ENCODE measurements around the gene RAPGEF6. TPM values are rescaled to one million over a fixed set of nuclear protein-coding genes. Genes with fewer than 3 reads are reported as not detected.
A peak's percentile ranks its signal among the peaks of the same experiment; 100 is the strongest.

RAPGEF6 gene
- total RNA-seq, 2 donors from 2014 or later = 19.2 to 24.0 TPM

DNA sequence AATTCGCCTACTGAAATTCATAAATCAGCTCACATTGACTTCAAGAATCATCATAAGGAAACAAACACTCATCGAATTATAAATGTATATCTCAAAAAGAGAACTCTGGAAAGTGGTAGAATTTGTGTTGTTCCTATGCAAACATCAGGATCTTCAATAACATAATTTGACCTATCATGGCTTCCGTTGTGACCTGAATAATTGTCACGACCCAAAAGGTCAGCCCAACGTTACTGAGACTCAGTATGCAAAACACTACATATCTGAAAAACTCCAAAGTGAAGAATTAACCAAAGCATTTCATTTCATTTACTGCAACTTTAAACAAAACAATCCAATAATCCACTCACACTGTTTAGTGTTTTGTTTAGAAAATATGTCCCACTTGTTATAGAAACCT, 1.2 kb downstream of the RAPGEF6 start:
- no peak for DNase-seq

DNA sequence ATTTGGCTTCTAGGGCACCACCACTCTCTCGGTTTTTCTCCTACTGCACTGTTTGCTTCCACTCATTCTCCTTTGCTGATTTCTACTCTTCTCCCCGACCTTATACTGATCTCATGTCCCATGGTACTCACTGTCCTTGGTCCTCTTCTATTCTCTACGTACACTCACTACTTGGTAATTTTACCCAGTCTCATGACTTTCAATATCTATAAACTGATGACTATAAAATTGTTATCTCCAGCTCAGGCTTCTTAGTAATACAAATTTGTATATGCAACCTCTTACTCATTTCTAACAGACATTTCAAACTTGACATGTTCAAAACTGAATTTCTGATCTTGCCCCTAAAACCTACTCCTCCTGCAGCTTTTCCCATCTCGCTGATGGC, 4.1 kb downstream of the RAPGEF6 start:
- no peak for DNase-seq
- TF ChIP-seq, protein P1, sequence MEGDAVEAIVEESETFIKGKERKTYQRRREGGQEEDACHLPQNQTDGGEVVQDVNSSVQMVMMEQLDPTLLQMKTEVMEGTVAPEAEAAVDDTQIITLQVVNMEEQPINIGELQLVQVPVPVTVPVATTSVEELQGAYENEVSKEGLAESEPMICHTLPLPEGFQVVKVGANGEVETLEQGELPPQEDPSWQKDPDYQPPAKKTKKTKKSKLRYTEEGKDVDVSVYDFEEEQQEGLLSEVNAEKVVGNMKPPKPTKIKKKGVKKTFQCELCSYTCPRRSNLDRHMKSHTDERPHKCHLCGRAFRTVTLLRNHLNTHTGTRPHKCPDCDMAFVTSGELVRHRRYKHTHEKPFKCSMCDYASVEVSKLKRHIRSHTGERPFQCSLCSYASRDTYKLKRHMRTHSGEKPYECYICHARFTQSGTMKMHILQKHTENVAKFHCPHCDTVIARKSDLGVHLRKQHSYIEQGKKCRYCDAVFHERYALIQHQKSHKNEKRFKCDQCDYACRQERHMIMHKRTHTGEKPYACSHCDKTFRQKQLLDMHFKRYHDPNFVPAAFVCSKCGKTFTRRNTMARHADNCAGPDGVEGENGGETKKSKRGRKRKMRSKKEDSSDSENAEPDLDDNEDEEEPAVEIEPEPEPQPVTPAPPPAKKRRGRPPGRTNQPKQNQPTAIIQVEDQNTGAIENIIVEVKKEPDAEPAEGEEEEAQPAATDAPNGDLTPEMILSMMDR (conservative IDR thresholded peaks at IDR 0.05) = no peak
- H3K27me3 ChIP-seq (ENCODE audit: control insufficient read depth, insufficient read depth, low read length, poor library complexity, severe bottlenecking) = no peaks in the 10 kb centered on the region
- no peaks in the 10 kb centered on the region for H3K9me3 ChIP-seq (ENCODE audit: control insufficient read depth, low read length)
- no peak overlapping the region for H3K9ac ChIP-seq (ENCODE audit: extremely low read depth, low read length, poor library complexity, severe bottlenecking)
- Mint-ChIP-seq H3K27me3 (ENCODE audit: insufficient read depth) (no peaks in the 10 kb centered on the region), H3K4me1 (peaks cover 11% of the 10 kb centered on the region), H3K27ac (no peak overlapping the region), H3K4me3 (no peak overlapping the region), H3K9me3 (no peaks in the 10 kb centered on the region), H3K36me3 (ENCODE audit: low read depth) (peaks cover under 1% of the 10 kb centered on the region)
- WGBS, 2 experiments (ENCODE audit: insufficient coverage in 1 of 2, insufficient read length in 1 of 2) = 82 to 95% methylated on average over 4 of the region's 4 CpGs
- H3K27ac ChIP-seq (ENCODE audit: low read depth, low read length) = no peak overlapping the region
- H3K36me3 ChIP-seq (ENCODE audit: control insufficient read depth, insufficient read depth, low read length) = no peaks in the 10 kb centered on the region
- no peaks in the 10 kb centered on the region for H3K4me1 ChIP-seq (ENCODE audit: control insufficient read depth, insufficient read depth, low read length)
- H3K4me3 ChIP-seq (ENCODE audit: low read length) = no peak overlapping the region

More for the DNA sequence above, 1.2 kb downstream of the RAPGEF6 start:
- no peak overlapping the region for H3K27ac ChIP-seq (ENCODE audit: low read depth, low read length)
- H3K9me3 ChIP-seq (ENCODE audit: control insufficient read depth, low read length) = no peaks in the 10 kb centered on the region
- no peaks in the 10 kb centered on the region for H3K9me3 Mint-ChIP-seq
- H3K4me1 Mint-ChIP-seq = peaks cover 12% of the 10 kb centered on the region
- H3K4me3 Mint-ChIP-seq = peak overlapping the region; percentile 96
- H3K4me1 ChIP-seq (ENCODE audit: control insufficient read depth, insufficient read depth, low read length) = no peaks in the 10 kb centered on the region
- no peaks in the 10 kb centered on the region for H3K36me3 Mint-ChIP-seq (ENCODE audit: low read depth)
- TF ChIP-seq, protein P1 (conservative IDR thresholded peaks at IDR 0.05) = no peak
- no peaks in the 10 kb centered on the region for H3K27me3 Mint-ChIP-seq (ENCODE audit: insufficient read depth)
- peak overlapping the region; percentile 90 for H3K9ac ChIP-seq (ENCODE audit: extremely low read depth, low read length, poor library complexity, severe bottlenecking)
- no peak overlapping the region for H3K27ac Mint-ChIP-seq
- H3K27me3 ChIP-seq (ENCODE audit: control insufficient read depth, insufficient read depth, low read length, poor library complexity, severe bottlenecking) = no peaks in the 10 kb centered on the region
- H3K36me3 ChIP-seq (ENCODE audit: control insufficient read depth, insufficient read depth, low read length) = no peaks in the 10 kb centered on the region
- H3K4me3 ChIP-seq (ENCODE audit: low read length) = peak overlapping the region; percentile 92
- 49 to 56% methylated on average over 3 to 5 of the region's 5 CpGs for WGBS, 2 experiments (ENCODE audit: insufficient coverage in 1 of 2, insufficient read length in 1 of 2)

DNA sequence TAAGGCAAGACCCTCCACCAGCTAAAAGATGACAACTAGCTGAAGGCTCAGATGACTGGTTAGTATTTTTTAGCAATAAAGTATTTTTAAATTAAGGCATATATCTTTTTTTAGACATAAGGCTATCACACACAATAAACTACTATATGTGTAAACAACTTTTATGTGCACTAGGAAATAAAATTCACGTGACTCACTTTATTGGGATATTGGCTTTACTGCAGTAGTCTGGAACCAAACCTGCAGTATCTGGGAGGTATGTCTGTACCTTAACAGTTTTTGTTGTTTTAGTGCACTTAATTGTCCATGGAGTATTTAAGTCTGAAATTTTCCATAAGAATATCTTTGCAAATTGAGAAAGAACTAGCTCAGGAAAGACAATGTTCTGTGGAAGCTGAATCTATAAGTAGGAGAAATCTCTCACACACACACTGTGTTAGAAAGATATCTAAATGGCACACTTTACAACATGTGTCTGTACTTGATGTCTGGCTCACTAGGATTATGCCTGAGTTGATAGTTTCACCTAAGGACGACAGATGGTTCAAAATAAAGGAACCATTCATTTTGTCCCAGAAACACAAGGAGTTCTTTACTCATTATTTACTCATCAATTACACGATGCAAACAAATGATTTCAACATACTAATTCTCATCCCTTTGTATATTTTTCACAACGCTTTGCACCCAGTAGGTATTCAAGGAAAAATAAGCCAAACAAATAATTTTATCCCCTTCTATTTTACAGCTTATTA, 4.6 kb downstream of the RAPGEF6 start:
- no peak overlapping the region for H3K4me3 ChIP-seq (ENCODE audit: low read length)
- 86 to 91% methylated on average over 4 of the region's 4 CpGs for WGBS, 2 experiments (ENCODE audit: insufficient coverage in 1 of 2, insufficient read length in 1 of 2)
- H3K4me3 Mint-ChIP-seq = no peak overlapping the region
- H3K36me3 ChIP-seq (ENCODE audit: control insufficient read depth, insufficient read depth, low read length) = no peaks in the 10 kb centered on the region
- H3K27ac ChIP-seq (ENCODE audit: low read depth, low read length) = no peak overlapping the region
- no peaks in the 10 kb centered on the region for H3K27me3 ChIP-seq (ENCODE audit: control insufficient read depth, insufficient read depth, low read length, poor library complexity, severe bottlenecking)
- TF ChIP-seq, protein P1 (conservative IDR thresholded peaks at IDR 0.05) = no peak
- no peak for DNase-seq
- peaks cover 3% of the 10 kb centered on the region for H3K36me3 Mint-ChIP-seq (ENCODE audit: low read depth)
- no peak overlapping the region for H3K27ac Mint-ChIP-seq
- H3K9me3 Mint-ChIP-seq = no peaks in the 10 kb centered on the region
- H3K9me3 ChIP-seq (ENCODE audit: control insufficient read depth, low read length) = no peaks in the 10 kb centered on the region
- H3K27me3 Mint-ChIP-seq (ENCODE audit: insufficient read depth) = no peaks in the 10 kb centered on the region
- H3K4me1 ChIP-seq (ENCODE audit: control insufficient read depth, insufficient read depth, low read length) = no peaks in the 10 kb centered on the region
- no peak overlapping the region for H3K9ac ChIP-seq (ENCODE audit: extremely low read depth, low read length, poor library complexity, severe bottlenecking)
- H3K4me1 Mint-ChIP-seq = peaks cover 11% of the 10 kb centered on the region

Data from endodermal cell (in vitro differentiated cells).